HG02852 (cell line): ENCODE data around the gene HOXB4.
"Not testable (repeated sequence)": the region's sequence is repeated elsewhere in the genome, so short reads cannot be mapped to it uniquely, and the experiment has no call there.

Source experiments
- ATAC-seq: cut with Tn5 transposase; IDR thresholded peaks from one replicate; pipeline ENCODE4 v1.9.1; 2021; ENCODE audit warnings: mild to moderate bottlenecking, moderate library complexity; ENCODE audit not compliant: unreplicated experiment

HOXB4 gene

DNA sequence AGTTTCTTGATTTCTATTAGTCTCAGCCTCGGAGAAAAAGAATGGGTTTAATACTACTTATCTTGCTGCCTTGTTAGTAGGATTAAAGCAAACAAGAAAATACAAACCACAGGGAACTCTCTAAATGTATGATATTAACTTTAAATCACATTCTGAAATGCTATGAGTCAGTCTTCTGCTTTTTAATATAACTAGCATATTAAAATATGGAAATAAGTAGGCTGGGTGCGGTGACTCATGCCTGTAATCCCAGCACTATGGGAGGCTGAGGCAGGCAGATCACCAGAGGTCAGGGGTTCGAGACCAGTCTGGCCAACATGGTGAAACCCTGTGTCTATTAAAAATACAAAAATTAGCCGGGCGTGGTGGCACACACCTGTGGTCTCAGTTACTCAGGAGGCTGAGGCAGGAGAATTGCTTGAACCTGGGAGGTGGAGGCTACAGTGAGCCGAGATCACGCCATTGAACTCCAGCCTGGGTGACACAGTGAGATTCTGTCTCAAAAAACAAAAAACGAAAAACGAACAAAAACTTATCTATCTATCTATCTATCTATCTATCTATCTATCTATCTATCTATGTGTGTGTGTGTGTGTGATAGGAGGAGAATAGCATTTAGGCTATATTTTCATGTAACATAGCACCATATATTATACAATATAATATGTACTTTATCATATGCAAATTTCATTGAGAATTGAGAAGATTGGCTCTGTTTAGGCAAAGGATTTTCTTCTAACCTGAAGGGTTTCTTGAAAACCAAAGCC lies 42.2 kb downstream of the HOXB4 start:
- not testable (repeated sequence) for ATAC-seq

DNA sequence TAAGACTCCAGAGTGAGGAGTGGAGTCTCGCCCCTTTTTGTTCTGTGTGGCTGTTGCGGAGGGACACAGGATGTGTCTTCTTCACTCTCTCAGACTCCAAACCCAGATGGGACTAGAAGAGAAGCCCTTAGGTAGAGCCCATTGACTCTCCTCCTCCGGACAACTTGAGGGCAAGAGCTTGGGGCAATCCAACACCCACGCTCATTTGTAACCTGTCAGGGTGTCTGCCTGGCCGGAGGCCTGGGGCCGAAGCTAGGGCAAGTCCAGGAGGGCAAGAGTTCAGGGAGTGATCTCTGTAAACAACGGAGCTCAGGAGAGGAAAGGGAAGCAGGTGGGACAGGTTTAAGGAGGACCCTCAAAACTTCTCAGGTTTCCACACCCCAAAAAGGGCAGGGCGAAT lies 45.9 kb downstream of the HOXB4 start:
- ATAC-seq = no peak

DNA sequence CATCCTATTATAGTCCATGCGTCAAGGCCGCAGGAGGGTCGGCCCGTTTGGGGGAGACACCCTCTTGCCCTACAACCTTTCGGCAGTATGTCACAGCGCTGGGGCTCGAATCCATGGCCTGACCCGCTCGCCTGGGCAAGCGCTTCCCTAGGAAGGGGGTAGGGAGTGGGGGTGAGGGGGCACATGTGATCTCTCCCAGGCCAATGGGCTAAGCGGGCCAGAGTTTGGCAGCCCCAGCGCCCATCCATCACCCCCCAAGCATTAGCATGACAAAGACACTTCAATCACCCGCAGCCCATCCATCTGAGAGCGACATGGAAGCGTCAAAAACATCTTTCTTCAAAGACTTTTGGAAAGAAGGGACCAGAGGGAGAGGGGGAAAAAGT lies 47.3 kb downstream of the HOXB4 start, which contains the start of gene HOXB1:
Gene HOXB1 (minus strand): TSS at position 125 of the 386 bp plus-strand sequence. CDS start 107 bp downstream, at position 18.
- ATAC-seq = no peak

DNA sequence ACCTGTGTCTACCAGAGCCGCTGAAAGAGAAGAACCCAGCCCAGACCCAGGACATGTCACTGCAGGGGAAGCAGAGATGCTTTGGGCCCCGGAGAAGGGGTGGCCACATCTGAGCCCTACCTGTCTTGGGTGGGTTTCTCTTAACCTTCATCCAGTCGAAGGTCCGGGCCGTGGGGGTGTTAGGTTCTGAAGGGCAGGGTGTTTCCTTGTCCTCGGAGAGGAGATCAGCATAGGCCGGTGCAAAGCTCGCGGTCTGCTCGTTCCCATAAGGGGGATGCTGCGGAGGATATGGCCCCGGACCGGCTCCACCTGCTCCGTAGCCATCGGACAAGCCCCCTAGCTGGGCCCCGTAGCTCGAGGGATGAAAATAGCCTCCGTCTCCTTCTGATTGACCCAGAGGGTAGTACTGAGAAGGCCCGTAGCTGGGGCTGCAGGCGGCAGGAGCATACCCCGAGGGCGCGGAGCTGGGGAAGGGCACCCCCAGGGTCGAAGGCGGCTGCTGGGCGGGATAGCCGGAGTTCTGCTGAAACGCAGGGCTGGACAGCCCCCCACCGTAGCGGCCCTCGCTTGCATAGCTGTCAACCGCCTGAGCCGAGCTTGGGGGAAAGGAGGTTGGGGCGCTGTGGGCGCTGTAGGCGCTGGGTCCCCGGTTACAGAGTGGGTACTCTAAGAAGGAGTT lies 47.8 kb downstream of the HOXB4 start:
- no peak for ATAC-seq

DNA sequence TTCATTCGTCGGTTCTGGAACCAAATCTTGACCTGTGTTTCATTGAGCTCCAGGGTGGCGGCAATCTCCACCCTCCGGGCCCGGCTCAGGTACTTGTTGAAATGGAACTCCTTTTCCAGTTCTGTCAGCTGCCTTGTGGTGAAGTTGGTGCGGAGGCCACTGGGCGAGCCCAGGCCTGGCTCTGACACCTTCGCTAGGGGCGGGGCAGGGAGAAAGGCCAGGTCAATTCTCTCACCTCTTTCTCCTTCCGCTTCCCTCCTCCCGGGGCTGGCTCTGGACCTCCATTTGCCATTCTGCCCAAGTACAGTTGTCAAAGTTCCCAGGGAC lies 48.5 kb downstream of the HOXB4 start:
- no peak for ATAC-seq

DNA sequence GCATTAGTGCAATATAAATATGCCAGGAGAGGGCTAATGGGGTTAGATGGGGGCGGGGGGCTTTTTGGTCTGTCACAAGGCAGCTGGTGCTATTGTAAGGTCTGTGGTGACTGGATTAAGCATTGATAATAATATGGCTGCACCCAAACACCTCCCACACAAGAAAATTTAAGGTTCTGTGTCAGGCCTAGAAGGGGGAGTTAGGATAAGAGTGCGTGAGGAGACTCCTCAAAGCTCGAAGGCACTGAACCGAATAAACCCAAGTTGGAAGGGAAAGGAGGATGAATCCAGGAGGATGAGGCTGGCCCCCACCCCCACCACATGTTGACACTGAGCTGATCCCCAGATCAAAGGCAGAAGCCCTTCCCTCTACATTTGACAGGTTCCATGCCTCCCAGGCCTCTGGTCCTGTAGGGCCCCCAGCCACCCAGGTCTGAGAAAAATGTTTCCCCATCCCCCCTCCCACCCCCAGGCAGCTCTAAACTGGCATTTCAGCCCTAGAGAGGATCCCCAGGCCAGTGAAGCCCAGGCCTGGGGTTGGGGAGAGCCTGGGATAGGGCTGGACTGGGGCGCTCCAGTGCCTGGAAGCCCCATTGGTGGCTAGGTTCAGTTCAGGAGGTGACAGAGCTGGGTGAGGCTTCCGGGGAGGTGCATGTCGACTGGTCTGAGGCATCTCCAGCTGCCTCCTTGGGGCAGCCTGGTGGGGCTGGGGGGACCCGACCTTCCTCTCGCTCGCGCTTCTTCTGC lies 49.0 kb downstream of the HOXB4 start:
- no peak for ATAC-seq

DNA sequence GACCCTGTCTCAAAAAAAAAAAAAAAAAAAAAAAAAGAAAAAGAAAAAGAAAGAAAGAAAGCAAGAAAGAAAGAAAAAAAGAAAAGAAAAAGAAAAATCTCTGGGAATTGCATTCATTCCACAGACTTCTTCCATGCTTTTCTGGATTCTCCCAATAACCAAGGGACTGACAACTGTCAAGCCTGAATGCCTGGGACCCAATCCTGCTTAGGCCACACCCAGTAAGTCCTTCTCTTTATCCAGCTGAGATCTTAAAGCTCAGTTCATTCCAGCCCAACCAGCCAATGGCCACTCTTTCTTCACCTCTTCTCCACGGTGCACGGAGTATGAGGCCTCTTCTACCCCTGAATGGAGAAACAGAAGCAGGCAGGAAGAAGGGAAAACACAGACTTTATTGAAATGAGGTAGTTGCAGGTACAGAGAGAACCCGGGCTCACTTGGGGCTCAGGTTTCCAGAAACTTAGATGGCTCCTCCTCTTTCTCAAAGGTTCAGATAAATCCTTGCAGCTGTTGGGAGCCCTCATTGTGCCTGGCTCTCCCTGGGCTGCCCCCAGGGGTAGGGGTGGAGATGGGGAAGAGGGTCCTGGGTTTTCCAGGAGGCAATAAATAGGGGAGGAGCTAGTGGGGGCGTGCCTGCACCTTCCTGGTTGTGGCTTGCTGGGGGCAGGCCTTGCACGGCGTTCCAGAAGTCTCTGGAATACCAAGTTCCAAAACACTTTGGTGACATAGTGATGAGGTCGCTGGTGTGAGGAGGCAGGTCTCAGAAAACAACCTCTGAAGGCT lies 49.8 kb downstream of the HOXB4 start:
- no peak for ATAC-seq

DNA sequence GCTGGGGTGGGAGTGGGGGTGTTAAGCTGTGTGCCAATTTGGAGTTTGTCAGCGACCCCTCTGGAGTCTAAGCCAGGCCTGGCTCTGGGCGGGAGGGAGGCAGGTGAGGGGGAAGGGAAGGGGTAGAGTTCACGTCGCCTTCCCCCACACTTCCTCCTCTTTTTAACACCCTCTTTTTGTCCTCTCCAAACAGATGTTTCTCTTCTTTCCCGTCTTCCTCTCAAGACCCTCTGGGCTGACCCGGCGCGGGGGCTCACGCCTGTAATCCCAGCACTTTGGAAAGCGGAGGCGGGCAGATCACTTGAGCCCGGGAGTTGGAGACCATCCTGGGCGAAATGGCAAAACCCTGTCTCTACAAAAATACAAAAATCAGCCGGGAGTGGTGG lies 50.6 kb downstream of the HOXB4 start:
- ATAC-seq = no peak

DNA sequence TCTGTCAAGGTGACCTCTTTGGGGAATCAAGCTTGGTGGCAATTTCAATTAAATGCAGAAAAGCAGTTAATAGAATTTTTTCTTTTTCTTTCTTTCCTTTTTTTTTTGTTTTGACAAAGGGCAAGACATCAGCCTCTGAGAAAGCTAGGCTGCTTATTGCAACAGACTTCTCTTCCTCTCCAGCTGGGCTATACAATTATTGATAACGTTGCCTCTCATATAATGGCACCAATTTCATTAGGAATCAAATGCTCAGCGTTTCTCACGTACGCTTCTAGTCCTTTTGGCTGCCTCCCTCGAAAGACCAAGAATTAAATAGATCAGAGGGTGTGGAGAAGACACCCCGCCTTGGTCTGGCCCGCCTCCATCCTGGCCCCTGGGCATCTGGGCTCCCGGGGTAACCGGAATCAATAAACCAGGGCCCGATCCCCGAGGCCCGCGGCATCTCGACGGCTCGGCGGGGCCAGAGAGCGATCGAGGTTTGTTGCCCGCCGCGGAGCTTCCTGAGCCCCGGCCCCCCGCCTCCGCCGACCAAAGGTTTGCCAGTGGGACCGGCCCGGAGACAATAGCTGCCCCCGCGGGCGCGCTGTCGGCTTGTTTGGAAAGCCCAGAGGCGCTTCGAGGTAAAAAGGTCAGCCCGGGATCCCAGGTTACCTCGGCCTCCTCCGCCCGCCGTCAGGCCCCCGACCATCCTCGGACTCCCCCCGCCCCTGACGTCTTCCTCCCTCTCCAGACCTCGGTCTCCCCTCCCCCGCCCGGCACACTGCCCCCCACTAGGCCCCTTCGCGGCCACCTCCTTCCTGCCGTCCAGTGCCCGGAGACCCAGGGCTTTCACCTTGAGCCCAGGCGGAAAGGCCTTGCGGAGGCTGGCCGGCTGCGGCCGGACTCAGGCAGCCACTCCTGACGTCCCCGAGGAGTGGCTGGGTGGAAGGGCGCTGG lies 51.3 kb downstream of the HOXB4 start:
- ATAC-seq = no peak
